Measurements from ENCODE around the gene TENT4B. TPM values are rescaled to one million over a fixed set of nuclear protein-coding genes. Genes with fewer than 3 reads are reported as not detected.
"Not testable (repeated sequence)": the region's sequence is repeated elsewhere in the genome, so short reads cannot be mapped to it uniquely, and the experiment has no call there.

Gene TENT4B
- polyA plus RNA-seq, 12 donors: 5.8 to 9.8 (median 7.6) TPM; not detected in 1

DNA sequence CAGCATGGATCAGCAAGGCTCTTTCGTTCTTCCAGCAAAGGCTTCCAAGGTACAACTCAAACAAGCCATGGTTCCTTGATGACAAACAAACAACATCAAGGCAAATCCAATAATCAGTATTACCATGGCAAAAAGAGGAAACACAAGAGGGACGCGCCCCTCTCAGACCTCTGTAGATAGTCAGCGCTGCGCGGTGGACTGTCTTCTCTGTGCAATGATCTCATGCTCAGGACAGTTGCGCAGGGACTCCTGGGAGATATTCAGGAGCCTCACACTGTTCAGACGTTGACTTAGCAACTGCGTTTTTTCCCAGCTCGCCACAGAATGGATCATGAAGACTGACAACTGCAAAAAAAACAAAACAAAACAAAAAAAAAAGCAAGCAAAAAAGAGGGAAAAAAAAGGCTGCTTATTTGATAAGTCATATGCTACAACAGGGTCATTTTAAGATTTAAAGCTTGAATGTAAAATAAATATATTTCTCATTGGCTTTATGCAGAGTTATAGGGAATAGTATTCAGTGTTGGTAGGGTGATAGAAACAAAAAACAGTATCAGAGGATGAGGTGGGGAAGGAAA lies 76.1 kb downstream of the TENT4B start:
- no peak for DNase-seq

DNA sequence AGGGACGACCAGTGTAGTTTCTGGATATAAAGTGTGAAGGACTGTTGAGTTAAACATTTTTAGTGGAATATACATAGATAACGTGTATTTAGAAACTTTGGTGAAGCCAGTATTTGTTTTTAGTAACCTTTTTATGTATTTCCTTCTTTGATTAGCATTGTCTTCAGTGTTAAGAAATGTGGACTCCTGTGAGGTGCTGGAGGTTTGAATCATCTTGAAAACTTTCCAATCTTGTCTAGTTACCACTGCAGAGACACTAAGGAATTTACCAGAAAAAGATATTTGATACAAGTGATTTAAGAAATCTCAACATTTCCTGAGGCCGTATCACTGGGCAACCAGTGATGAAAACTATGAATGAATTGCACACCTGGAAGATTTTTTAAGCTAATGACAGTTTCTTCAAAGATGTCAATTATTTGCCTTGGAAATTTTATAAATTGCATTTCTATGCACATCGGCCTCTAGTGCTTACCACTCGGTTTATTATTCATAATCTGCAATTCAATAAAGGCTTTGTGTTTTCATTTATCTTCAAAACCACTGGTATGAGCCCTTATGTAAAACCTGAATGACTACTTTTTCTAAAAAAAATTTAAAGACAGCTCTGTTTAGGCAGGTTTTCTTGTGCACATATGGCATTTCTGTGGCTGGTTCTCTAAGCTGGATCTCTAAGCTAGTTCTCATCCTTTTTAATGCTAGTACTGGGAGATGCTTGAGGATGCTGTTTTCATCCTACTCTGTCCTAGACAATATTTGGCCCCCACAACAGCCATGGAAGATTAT lies 81.9 kb downstream of the TENT4B start:
- DNase-seq: no peak

DNA sequence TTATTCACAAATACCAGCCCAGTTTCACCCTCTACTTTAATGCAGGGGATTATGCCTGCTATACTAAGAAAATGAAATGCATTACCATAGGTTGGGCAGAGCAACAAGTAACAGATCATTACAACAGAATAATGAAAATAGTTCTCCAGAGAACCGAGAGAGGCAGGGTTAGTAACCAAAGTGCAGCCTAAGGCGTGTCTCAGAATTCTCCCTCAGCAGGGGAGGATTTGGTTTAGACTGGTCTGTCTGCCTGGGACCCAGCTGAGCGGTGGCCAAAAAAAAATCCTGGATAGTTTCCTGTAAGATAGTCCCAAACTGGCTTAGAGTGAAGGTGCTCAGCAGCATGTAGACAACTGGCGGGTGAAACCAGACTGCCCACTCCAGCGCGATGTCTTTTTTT lies 82.5 kb downstream of the TENT4B start:
- DNase-seq: no peak

- DNase-seq: no peak
Measured at GRCh38 chr16:50238314-50238713, 85.2 kb downstream of the TENT4B start.

GRCh38 chr16:50238868-50239301 lies 85.8 kb downstream of the TENT4B start:
- no peak for DNase-seq

DNA sequence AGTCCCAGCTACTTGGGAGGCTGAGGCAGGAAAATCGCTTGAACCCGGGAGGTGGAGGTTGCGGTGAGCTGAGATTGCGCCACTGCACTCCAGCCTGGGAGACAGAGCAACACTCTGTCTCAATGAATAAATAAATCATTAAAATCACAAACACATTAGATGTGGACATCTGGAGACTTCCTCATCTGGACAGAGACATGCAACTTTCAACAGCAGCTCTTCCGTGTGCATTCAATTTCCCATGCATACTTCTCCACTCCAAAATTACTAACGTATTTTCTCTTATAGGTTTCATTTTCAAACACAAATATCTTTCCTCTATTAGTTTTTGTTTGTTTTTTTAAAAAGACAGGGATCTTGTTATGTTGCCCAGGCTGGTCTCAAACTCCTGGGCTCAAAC lies 89.9 kb downstream of the TENT4B start:
- not testable (repeated sequence) for DNase-seq

DNA sequence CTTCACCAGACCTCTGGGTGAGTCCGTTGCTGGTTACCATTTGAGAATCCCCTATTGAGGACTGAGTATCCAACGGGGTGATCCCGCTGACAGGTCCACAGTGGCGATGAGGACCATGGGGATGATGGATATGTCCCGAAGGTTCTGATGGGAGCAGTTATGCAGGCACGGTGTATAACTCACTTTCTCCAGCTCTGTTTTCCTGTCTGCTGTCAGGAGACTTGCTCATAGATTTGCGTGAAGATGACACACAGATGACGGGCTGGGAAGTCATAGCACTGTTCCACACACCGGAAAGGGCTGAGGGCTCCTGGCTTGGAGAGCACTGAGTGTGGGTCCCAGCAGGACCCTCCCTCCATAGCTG lies 91.0 kb downstream of the TENT4B start:
- DNase-seq: no peak

DNA sequence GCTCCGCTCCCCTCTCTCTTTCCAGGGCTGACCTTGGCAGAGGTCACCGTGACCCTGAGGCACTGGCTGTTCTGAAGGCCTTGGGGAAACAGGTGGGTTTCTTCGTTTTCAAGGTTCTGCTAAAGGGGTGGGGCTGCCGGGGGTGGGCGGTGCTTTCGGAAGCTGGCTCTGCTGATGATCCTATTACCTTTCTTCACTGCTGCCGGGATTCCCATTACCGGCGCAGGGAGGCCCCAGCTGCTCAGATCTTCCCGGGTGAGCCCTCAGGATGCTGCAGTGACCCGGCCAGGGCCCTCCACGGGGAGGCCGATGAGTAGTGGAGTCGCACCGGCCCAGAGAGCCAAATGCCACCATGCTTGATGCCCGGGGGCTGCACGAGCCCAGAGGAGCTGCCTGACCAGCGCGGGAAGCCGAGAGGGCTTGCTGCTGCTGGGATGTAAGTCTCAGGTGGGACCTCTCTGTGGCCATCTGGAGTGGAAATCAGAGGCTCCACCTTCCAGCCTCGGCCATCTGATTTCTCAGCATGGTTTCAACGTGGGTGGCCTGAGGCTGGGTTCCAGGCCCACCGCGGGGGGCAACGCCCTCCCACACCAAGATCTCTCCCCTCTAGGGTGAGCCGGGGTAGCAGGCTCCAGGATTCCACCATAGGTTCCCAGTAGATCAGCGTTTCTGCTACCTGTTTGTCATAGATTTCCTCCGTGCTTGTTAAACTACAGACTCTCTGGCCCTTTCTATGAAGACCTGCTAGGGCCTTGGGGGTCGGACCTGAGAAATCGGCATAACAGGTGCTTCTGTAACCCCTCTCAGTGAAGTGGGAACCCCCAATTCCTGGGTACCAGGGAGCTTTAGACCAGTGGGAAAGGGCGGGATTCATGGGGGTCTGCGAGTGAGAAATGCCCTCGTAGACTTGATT lies 91.7 kb downstream of the TENT4B start:
- no peak for DNase-seq

DNA sequence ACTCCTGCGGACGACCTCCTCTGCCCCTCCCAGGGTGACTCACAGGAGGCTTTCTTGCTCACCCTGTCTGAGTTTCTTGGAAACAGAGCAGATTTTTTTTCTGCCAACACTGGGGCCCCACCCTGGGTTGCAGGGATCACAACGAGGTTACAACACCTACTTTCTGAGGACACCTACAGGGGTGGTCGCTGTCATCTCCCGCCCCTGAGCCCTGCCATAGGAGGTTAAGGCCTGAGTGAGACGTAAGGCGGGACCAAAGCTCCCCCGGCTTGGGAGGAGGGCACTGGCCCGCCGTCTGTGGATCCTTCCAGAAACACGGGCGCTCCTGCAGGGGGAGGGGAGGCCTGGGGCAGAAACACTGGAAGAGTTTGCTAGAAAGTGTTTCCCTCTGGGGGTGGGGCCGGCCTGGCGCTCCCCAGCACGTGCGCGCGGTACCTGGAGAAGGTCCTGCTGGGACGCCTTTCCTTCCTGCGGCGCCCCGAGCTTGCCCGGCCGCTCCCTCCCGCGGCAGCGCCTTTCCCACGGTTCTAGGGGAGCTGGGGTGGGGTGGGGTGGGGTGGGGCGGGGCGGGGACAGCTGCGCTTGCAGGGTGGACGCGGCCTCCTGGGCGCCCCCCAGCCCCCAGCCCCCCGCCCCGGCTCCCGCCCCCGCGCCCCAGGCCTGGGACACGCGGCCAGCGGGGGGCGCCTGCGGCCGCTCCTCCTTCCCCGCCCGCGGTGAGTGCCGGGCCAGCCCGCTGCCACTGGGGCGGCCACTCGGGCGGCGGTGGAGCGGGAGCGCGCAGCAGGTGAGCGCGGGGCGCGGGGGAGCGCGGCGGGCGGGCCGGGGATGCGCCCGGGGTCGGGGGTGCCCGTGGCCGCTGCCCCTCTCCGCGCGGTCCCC lies 92.6 kb downstream of the TENT4B start:
- no peak for DNase-seq

GRCh38 chr16:50246299-50247122 lies 93.4 kb downstream of the TENT4B start:
- DNase-seq: no peak

- DNase-seq: no peak
Measured at GRCh38 chr16:50247123-50247905, 94.2 kb downstream of the TENT4B start.

GRCh38 chr16:50247906-50248608 lies 95.0 kb downstream of the TENT4B start:
- no peak for DNase-seq

DNA sequence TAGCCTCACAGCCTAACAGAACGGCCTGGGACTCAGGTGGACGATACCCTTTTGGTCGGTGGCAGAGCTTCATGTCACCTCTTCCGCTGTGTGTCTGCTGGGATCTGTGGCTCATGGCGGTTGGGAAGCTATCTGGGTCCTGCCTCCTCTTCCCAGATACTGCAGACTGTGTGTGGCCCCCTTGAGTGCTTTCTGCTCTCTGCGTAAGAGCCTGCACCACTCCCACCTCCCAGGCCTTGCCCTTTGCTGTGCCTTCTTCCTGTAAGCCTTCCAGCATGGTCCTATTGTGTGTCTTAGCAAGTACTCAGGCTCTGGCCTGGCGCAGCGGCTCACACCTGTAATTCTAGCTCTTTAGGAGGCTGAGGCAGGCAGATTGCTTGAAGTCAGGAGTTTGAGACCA lies 95.7 kb downstream of the TENT4B start:
- DNase-seq: no peak

DNA sequence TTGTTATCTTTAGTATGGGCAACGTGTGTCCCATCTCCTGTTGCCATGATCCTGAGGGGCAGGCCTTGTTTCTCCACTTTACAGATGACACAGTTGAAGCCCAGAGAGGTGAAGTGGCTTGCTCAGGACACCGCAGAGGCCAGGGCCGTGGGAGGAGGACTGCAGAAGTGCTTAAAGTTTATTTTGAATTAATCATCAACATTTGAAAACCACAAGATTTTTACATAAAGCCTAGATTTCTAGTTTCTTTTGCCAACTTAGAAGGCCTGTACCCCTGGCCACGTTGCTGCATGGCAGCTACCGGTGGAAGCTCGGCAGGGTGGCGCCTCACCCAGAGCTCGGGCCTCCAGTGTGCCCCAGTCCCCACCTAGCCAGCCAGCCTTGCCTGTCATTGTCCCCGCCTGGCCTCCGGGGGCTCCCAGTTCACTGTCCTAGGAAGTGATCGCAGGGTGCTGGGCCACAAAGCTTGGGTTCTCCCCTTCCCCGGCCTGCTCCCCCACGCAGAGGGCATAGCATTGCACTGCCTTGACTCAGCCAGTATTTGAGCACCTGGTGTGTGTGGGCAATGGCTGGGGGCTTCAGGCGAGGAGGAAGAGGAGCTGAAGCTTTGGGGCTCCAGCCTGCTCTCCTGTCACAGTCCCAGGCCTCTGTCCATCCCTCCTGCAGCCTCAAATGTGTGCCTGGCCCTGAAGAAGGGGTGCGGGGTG lies 98.4 kb downstream of the TENT4B start:
- no peak for DNase-seq

GRCh38 chr16:50252082-50252611 lies 99.0 kb downstream of the TENT4B start:
- no peak for DNase-seq

DNA sequence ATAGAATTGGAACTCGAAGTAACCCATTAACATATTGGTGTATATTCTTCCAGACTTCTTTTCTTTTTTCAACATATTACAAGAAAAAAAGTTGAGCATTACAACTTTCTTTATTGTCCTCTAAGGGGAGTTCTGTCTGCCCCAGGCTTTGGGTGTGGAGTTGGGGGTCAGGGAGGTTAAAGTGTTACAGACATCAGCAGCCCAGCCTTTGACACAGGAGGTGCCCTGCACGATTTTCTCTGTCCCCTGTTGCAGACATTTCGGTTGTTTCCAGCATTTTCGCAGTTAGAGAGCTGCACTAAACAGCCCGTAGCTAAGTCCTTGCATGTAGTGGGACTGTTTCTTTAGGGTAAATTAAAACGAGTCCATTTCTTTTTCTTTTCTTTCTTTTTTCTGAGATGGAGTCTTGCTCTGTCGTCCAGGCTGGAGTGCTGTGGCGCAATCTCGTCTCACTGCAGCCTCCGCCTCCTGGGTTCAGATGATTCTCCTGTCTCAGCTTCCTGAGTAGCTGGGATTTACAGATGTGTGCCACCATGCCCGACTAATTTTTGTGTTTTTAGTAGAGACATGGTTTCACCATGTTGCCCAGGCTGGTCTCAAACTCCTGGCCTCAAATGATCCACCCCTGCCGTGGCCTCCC lies 99.9 kb downstream of the TENT4B start:
- no peak for DNase-seq

DNA sequence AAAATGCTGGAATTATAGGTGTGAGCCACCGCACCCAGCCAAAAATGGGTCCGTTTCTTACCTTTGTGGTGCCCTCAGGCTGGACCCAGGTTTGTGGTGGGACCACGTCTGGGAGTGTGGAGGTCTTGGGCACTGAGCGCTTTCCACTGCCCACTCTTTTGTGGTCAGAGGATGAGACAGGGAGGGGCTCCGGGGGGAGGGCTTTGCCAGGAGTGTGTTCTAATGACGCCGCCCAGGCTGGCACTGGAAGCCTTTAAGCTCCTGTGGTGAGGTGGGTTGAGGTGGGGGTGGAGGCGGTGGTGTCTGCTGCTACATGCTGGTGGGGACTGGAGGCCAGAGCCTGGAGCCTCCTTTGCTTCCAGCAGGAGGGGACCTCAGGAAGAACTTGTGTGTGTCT lies 100.4 kb downstream of the TENT4B start:
- no peak for DNase-seq

GRCh38 chr16:50254072-50254471 lies 101.0 kb downstream of the TENT4B start:
- DNase-seq: no peak

All from muscle of arm (tissue), 12 donors.